Liver (tissue), 9 donors: ENCODE measurements around the gene ZNF146. TPM values are rescaled to one million over a fixed set of nuclear protein-coding genes. Genes with fewer than 3 reads are reported as not detected.

Experiments used
- DNase-seq: peaks from one replicate; pipeline ENCODE4 v3.0.0-alpha.2; 2017; ENCODE audit warnings: low spot score
- H3K27ac ChIP-seq, 2 donors: one replicate each; pipeline ENCODE4 v1.7.0; 2013; ENCODE audit warnings: inconsistent platforms in 2 of 2, low read length in 2 of 2, control low read depth in 1 of 2, low read depth in 1 of 2, mild to moderate bottlenecking in 1 of 2
- H3K27me3 ChIP-seq, 4 donors: one replicate each; pipeline versions ENCODE4 v1.6.1 to v1.7.0; 2013; ENCODE audit warnings: low read length in 3 of 4, inconsistent platforms in 1 of 4, mild to moderate bottlenecking in 1 of 4, moderate library complexity in 1 of 4; ENCODE audit not compliant: control insufficient read depth in 4 of 4, insufficient read depth in 4 of 4
- H3K36me3 ChIP-seq, 4 donors: one replicate each; pipeline versions ENCODE4 v1.6.1 to v1.7.0; 2013; ENCODE audit warnings: low read length in 3 of 4, mild to moderate bottlenecking in 3 of 4, low read depth in 1 of 4, moderate library complexity in 1 of 4; ENCODE audit not compliant: control insufficient read depth in 4 of 4, insufficient read depth in 3 of 4
- H3K4me1 ChIP-seq, 4 donors: one replicate each; pipeline versions ENCODE4 v1.6.1 to v1.7.0; 2013; ENCODE audit warnings: low read length in 3 of 4, mild to moderate bottlenecking in 3 of 4, moderate library complexity in 1 of 4; ENCODE audit not compliant: control insufficient read depth in 4 of 4, insufficient read depth in 4 of 4
- H3K4me3 ChIP-seq, 3 donors: one replicate each; pipeline versions ENCODE4 v1.6.1 to v1.7.0; 2013; ENCODE audit warnings: low read length in 3 of 3, control low read depth in 1 of 3, low read depth in 1 of 3, mild to moderate bottlenecking in 1 of 3
- H3K9ac ChIP-seq, 2 donors: one replicate each; pipeline ENCODE4 v1.7.0; 2013; ENCODE audit warnings: low read length in 2 of 2, mild to moderate bottlenecking in 2 of 2, moderate library complexity in 2 of 2, control low read depth in 1 of 2, low read depth in 1 of 2
- H3K9me3 ChIP-seq, 4 donors: one replicate each; pipeline versions ENCODE4 v1.6.1 to v1.7.0; 2013; ENCODE audit warnings: low read length in 3 of 4; ENCODE audit not compliant: control insufficient read depth in 4 of 4
- ATF3 ChIP-seq: IDR thresholded peaks from 2 replicates; pipeline ENCODE4 v1.6.1; 2016; ENCODE audit warnings: antibody characterized with exemption
- CTCF ChIP-seq: fragments of 150-350 bp; IDR thresholded peaks from 2 replicates; pipeline ENCODE4 v1.5.1; 2017; ENCODE audit warnings: improper control_type of control experiment, low read depth, low read length; ENCODE audit not compliant: missing input control
- EGR1 ChIP-seq, 2 donors: IDR thresholded peaks; 2 replicates each; pipeline ENCODE4 v1.6.1; 2016 to 2018; ENCODE audit warnings: antibody characterized with exemption in 2 of 2, low read depth in 2 of 2
- FOXA1 ChIP-seq: IDR thresholded peaks from 2 replicates; pipeline ENCODE4 v1.6.1; 2016; ENCODE audit warnings: antibody characterized with exemption
- FOXA2 ChIP-seq: IDR thresholded peaks from 2 replicates; pipeline ENCODE4 v1.6.1; 2016; ENCODE audit warnings: antibody characterized with exemption
- GABPA ChIP-seq, 2 donors: IDR thresholded peaks in 1 of 2; conservative IDR thresholded peaks in 1 of 2; 2 replicates each; pipeline ENCODE4 v1.6.1; 2016; ENCODE audit warnings: antibody characterized with exemption in 2 of 2, mild to moderate bottlenecking in 1 of 2, moderate library complexity in 1 of 2
- HNF4A ChIP-seq, 2 donors: conservative IDR thresholded peaks; 2 replicates each; pipeline ENCODE4 v1.6.1; 2016; ENCODE audit warnings: antibody characterized with exemption in 2 of 2, mild to moderate bottlenecking in 2 of 2
- JUND ChIP-seq, 2 donors: IDR thresholded peaks; 2 replicates each; pipeline ENCODE4 v1.6.1; 2016; ENCODE audit warnings: antibody characterized with exemption in 2 of 2
- MAX ChIP-seq: IDR thresholded peaks from 2 replicates; pipeline ENCODE4 v1.6.1; 2016; ENCODE audit warnings: antibody characterized with exemption
- NR2F2 ChIP-seq: IDR thresholded peaks from 2 replicates; pipeline ENCODE4 v1.6.1; 2016; ENCODE audit warnings: antibody characterized with exemption
- RAD21 ChIP-seq, 2 donors: IDR thresholded peaks; 2 replicates each; pipeline ENCODE4 v1.6.1; 2016; ENCODE audit warnings: antibody characterized with exemption in 2 of 2, mild to moderate bottlenecking in 2 of 2
- SP1 ChIP-seq: IDR thresholded peaks from 2 replicates; pipeline ENCODE4 v1.6.1; 2018; ENCODE audit warnings: antibody characterized with exemption, mild to moderate bottlenecking
- TAF1 ChIP-seq: conservative IDR thresholded peaks from 2 replicates; pipeline ENCODE4 v1.6.1; 2016; ENCODE audit warnings: antibody characterized with exemption, mild to moderate bottlenecking
- YY1 ChIP-seq: IDR thresholded peaks from 2 replicates; pipeline ENCODE4 v1.6.1; 2016; ENCODE audit warnings: antibody characterized with exemption, mild to moderate bottlenecking
- ZBTB33 ChIP-seq: IDR thresholded peaks from 2 replicates; pipeline ENCODE4 v1.6.1; 2016; ENCODE audit warnings: antibody characterized with exemption
- WGBS: extraction: QIAGEN DNeasy Blood & Tissue Kit; methylation state at CpG from one replicate; pipeline ENCODE4 v1.1.7; 2013; 5-methylcytosine and 5-hydroxymethylcytosine counted together
- polyA plus RNA-seq, 2 donors: library from polyadenylated mRNA; stranded (reverse) in 1 of 2; unstranded in 1 of 2; fragments of 200-250 nt in 1 of 2; fragments of >200 nt in 1 of 2; fragmentation: Nextera tagmentation in 1 of 2; extraction: Ambion mirVana in 1 of 2; gene quantifications; one replicate each; pipeline versions ENCODE4 v1.2.1 to v1.2.3, GENCODE V29; 2013 to 2015
- total RNA-seq, 2 donors: library from RNA; depleted of rRNA; stranded (reverse); fragments of >200 nt; gene quantifications; one replicate each; pipeline ENCODE4 v1.2.3, GENCODE V29; 2014
- donor health status: healthy.
- donor health status: healthy.
- donor health status: healthy.
- donor health status: healthy.
- donor health status: healthy.

ZNF146 gene
- total and polyA plus RNA-seq, 4 donors, result 16.6 to 48.6 (median 24.1) TPM

GRCh38 chr19:36207605-36208252 lies 7.2 kb upstream of the ZNF146 start (continued):
- TF ChIP-seq ZBTB33, result no peak
- no peak for TF ChIP-seq FOXA2
- TF ChIP-seq MAX, result no peak
- TF ChIP-seq SP1, result no peak
- no peak for TF ChIP-seq GABPA (IDR thresholded peaks at IDR 0.05 in 1 of 2, conservative IDR thresholded peaks at IDR 0.05 in 1 of 2)
- TF ChIP-seq TAF1, result no peak
- TF ChIP-seq YY1, result no peak
- no peak for TF ChIP-seq HNF4A (conservative IDR thresholded peaks at IDR 0.05)
- no peak for TF ChIP-seq NR2F2
- TF ChIP-seq FOXA1, result no peak
- no peak for TF ChIP-seq JUND (IDR thresholded peaks at IDR 0.05)
- TF ChIP-seq RAD21 (IDR thresholded peaks at IDR 0.05), result no peak
- TF ChIP-seq EGR1 (IDR thresholded peaks at IDR 0.05; ENCODE audit: low read depth in 2 of 2), result no peak

GRCh38 chr19:36209372-36209771 lies 5.5 kb upstream of the ZNF146 start:
- no peak overlapping the region for H3K4me3 ChIP-seq
- peaks cover 0 to 2% (median 0%) of the 10 kb centered on the region in 4 donors for H3K36me3 ChIP-seq
- H3K27me3 ChIP-seq, result no peaks in the 10 kb centered on the region
- H3K4me1 ChIP-seq, result peaks cover 0 to 8% (median 3%) of the 10 kb centered on the region in 4 donors
- no peak for TF ChIP-seq FOXA2
- TF ChIP-seq CTCF, result no peak
- TF ChIP-seq FOXA1, result no peak
- TF ChIP-seq NR2F2, result no peak
- no peak for TF ChIP-seq ATF3
- no peak for TF ChIP-seq SP1
- TF ChIP-seq GABPA (IDR thresholded peaks at IDR 0.05 in 1 of 2, conservative IDR thresholded peaks at IDR 0.05 in 1 of 2), result no peak
- TF ChIP-seq RAD21 (IDR thresholded peaks at IDR 0.05), result no peak
- H3K9me3 ChIP-seq, result no peaks in the 10 kb centered on the region
- H3K9ac ChIP-seq, result no peak overlapping the region
- no peak overlapping the region for H3K27ac ChIP-seq
- 97% methylated on average over 7 of the region's 7 CpGs for WGBS
- DNase-seq, result no peak

- no peak for DNase-seq
- H3K27ac ChIP-seq, result no peak overlapping the region
- no peak overlapping the region for H3K9ac ChIP-seq
- WGBS, result 94% methylated on average over 8 of the region's 8 CpGs
- no peak overlapping the region for H3K4me3 ChIP-seq
- H3K4me1 ChIP-seq, result peaks cover 0 to 8% (median 4%) of the 10 kb centered on the region in 4 donors
- H3K9me3 ChIP-seq, result no peaks in the 10 kb centered on the region
- peaks cover 0 to 2% (median 0%) of the 10 kb centered on the region in 4 donors for H3K36me3 ChIP-seq
- TF ChIP-seq RAD21 (IDR thresholded peaks at IDR 0.05) (no peak), ATF3 (no peak)
- H3K27me3 ChIP-seq, result no peaks in the 10 kb centered on the region
Measured at GRCh38 chr19:36210497-36210896, 4.4 kb upstream of the ZNF146 start.
